NCI-H446 treated with DMSO at 0.1 percent for 48 hours (cell line): Measurements from ENCODE around the gene IL1R1.

Experiments used
- DNase-seq: peaks from one replicate; lab custom pipeline; 2025; lab: John Stamatoyannopoulos, UW

Gene IL1R1

DNA sequence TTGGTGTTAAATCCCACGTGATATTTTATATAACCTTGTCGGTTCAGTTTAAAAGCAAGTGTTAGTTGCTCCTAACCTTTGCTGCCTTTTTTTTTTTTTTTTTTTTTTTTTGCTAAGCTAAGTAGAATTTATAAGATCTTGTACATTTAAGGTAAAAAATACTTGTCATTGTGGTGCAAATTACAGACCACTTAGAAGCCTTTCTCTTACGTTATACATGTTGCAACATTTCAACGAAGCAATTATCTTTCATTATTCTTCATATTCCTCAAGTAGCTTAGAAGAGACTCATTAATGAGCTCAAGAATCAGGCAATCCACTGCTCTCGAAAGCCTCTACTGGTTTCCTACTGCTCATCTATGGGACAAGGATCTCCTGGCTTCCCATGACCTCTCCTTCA is 29.4 kb downstream of the IL1R1 start:
- no peak for DNase-seq

DNA sequence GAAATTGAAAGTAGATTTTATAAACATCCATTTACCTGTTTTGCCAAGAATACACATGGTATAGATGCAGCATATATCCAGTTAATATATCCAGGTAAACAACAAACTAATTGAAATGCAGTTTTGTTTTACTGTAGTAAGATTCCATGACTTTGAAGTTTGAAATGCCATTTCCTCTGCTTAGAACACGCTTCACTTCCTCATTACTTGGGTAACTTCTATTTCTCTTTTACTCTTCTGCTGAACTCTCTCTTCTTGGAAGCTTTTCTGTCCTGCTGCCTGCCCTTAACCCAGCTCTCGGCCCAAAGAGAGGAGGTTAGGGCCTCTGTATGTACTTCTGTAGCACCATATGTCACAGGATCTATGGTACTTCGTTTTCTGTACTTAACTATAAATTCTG is 30.2 kb downstream of the IL1R1 start:
- no peak for DNase-seq

- no peak for DNase-seq
Observed at GRCh38 chr2:102176172-102176571, 33.6 kb downstream of the IL1R1 start.

GRCh38 chr2:102177814-102178478 is 35.4 kb downstream of the IL1R1 start:
- DNase-seq: no peak

DNA sequence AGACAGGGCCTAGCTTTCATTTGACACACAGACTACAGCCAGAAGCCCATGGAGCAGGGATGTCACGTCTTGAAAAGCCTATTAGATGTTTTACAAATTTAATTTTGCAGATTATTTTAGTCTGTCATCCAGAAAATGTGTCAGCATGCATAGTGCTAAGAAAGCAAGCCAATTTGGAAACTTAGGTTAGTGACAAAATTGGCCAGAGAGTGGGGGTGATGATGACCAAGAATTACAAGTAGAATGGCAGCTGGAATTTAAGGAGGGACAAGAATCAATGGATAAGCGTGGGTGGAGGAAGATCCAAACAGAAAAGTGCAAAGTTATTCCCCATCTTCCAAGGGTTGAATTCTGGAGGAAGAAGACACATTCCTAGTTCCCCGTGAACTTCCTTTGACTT is 36.5 kb downstream of the IL1R1 start:
- no peak for DNase-seq

DNA sequence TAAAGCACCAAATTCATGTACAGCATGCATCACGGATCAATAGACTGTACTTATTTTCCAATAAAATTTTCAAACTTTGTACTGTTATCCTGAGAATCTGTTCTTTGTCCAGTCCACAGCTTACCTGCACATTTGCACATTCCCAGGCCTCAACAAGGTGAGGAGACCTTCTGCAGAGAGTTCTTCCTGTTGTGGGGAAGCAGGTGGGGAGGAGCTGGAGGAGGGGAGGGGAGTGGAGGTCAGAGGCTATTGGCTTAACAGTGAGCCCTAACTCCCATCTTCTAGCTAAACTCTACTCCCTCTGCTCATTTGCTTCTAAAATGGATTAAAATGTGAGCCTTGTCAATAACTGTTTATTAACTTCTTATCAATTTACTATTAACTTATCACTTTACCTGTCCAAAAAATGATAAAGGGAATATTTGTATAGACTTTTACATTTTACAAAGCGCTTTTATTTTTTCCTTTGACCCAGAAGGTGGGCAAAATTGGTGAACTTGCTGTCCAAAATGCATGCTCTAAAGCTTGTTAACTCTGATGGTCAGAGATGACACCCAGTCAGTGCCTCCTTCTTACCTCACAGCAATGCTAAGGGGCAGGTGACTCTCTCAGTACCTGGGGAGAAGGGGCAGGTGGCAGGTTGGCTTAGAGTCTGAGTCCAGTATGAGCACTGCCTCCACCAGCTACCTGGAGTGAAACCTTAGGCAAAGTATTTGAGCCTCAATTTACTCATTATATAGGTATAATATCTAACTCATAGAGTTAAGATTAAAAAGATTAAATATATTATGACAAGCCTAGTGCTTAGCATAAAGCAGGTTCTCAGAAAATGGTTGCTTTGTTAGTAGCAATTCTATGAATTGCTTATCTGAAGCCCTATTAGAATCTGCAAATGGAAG is 37.5 kb downstream of the IL1R1 start:
- DNase-seq: no peak

- no peak for DNase-seq
Observed at GRCh38 chr2:102180687-102180999, 38.1 kb downstream of the IL1R1 start.

DNA sequence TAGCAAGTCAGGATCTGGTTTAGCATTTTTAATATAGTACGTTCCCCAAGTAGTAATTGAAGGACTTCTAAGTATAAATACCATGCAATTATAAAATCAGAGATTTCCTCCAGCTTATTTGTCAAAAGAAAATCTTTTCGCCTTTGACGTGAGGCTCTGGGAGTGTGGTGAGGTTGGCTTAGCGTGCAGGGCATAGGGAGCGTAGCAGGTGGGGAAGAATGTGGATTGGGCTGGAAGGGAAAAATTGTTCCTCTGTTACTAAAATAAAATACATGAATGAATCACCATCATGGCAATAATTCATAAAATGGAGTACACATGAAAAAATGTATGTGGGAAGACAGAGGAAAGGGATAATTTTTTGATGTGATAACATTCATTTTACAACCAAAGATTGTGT is 38.8 kb downstream of the IL1R1 start:
- DNase-seq: no peak

- DNase-seq: no peak
Observed at GRCh38 chr2:102181919-102182635, 39.5 kb downstream of the IL1R1 start.

- no peak for DNase-seq
Observed at GRCh38 chr2:102184018-102184417, 41.5 kb downstream of the IL1R1 start.

- no peak for DNase-seq
Observed at GRCh38 chr2:102184568-102184967, 42.0 kb downstream of the IL1R1 start.

DNA sequence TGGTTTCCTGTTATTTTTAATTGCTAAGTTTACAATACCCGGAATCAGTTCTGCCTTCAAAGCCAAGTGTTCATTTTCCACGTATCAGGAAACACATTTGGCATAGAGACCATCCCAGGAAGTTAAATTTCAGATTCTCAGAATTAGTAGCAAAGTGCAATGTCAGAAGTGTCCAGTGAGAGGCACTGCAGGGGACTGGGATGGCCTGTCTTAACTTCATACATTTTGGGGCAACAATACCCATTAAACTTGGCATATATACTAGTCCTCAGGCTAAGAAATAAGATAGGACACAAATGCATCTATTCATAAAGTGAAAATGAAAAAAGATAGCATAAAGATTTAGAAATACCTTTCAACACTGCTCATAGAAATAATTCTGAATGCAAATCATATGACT is 42.8 kb downstream of the IL1R1 start:
- DNase-seq: no peak

- no peak for DNase-seq
Observed at GRCh38 chr2:102186791-102187495, 44.4 kb downstream of the IL1R1 start, which contains the start of gene IL1RL2. TSS of gene IL1RL2 (plus strand) at chr2:102187023. CDS start at chr2:102187868, 845 bp downstream.

GRCh38 chr2:102187496-102188150 is 45.1 kb downstream of the IL1R1 start:
- no peak for DNase-seq

DNA sequence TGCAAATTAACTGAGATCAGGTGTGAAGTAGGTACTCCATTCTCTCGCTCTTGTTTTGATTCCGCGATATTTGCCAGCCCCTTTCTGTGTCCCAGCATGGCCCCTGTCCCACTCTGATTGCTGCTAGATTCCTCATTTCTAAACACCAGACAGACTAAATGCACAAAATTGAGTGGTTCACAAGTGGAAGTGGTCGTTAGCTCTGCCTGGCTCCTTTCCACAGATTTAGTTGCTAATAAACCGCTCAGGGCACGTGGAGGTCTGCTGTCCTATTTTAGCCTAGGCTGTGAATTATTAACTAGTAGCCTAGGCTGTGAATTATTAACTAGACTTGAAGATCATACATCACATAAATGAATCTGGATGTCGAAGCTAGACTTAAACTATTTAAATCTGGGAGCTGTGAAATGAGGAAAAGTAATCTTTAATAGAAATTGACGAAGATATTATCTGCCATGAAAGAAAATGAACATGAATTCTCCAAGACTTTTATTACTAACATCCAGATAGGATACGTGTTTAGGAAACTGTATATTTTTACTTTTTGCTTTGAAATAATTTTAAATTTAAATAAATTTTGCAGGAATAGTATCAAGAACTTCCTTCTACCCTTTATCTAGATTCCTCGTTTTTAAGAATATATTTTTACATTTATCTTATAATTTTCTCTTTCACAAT is 48.0 kb downstream of the IL1R1 start:
- DNase-seq: no peak

DNA sequence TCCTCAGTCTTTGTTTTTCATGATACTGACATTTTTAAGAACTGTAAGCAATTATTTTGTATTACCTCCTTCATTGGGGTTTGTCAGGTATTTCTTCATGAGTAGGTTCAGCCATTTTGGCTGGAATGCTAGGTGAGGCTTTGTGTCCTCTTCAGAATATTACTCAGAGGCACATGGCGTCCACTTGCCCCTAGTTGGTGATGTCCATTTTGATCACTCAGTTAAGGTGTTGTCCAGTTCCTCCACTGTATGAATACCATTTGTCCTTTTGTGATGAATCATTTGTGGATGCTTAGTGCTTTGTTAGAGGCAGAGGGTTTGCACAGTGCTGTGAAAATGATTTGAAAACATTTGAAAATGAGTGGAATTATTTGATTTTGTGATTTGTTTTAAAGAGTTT is 49.0 kb downstream of the IL1R1 start:
- DNase-seq: no peak

DNA sequence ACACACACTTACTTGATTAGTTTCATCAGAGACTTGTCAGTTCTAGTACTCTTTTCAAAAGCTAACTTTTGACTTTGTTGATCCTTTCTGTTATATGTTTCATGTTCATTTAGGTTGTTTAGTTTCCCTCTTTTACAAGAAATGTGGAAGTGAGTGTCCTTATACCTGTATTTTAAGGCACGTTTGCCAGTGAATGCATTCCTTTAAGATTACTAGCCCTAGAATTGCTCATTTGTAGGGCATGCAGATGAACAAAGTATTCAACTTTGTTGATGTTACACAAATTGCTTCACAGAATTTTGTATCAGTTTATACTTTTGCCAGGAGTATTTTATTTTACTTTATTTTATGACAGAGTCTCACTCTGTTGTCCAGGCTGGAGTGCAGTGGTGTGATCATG is 50.5 kb downstream of the IL1R1 start:
- DNase-seq: no peak

DNA sequence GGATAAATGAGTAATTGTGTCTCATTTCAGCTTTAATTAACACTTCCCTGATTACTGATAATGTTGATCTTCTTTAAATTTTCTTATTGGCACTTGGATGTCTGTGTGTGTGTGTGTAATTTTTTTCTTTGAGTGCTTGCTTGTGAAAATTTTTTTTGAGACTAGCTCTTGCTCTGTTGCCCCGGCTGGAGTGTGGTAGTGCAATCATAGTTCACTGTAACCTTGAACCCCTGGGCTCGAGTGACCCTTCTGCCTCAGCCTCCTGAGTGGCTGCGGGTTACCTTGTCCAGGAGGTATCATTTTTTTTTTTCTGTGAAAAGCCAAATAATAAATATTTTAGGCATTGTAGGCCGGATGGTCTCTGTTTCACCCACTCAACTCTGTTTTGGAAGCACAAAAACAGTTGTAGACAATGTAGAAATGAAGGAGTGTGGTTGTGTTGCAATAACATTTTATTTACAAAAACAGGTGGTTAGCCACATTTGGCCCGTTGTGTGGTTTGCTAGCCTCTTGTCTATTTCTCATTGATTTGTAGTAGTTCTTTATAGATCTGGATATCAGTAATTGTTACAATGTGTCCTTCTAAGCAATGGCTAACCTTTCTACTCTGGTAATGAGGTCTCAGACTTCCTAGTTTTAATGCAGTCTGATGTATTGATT is 52.2 kb downstream of the IL1R1 start:
- DNase-seq: no peak

GRCh38 chr2:102197389-102198137 is 55.0 kb downstream of the IL1R1 start:
- no peak for DNase-seq

GRCh38 chr2:102200539-102200938 is 58.0 kb downstream of the IL1R1 start:
- no peak for DNase-seq
